ENCODE data around the gene PPARGC1A. TPM values are rescaled to one million over a fixed set of nuclear protein-coding genes. Genes with fewer than 3 reads are reported as not detected.

The PPARGC1A gene
- total and polyA plus RNA-seq, 2 experiments from 2014 or later, result 17.7 to 42.3 TPM

DNA sequence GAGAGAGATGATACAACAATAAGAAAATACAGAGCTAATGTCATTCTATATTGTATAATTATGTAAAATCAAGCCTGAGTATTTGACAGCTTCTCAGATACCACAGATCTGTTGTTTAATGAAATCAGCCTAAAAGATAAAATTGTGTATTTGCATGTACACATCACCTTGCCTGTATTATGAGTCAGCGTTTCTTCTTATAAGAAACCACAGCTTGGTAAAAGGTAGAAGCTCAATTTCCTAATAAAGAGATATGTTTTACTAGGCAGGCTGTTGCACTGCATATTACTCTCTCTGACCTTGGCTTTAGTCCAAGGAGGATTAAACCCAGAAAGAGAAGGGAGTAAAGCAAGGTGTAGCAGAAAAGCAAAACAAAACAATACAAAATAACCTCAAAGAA, 121.3 kb downstream of the PPARGC1A start:
- TF ChIP-seq, protein P1, sequence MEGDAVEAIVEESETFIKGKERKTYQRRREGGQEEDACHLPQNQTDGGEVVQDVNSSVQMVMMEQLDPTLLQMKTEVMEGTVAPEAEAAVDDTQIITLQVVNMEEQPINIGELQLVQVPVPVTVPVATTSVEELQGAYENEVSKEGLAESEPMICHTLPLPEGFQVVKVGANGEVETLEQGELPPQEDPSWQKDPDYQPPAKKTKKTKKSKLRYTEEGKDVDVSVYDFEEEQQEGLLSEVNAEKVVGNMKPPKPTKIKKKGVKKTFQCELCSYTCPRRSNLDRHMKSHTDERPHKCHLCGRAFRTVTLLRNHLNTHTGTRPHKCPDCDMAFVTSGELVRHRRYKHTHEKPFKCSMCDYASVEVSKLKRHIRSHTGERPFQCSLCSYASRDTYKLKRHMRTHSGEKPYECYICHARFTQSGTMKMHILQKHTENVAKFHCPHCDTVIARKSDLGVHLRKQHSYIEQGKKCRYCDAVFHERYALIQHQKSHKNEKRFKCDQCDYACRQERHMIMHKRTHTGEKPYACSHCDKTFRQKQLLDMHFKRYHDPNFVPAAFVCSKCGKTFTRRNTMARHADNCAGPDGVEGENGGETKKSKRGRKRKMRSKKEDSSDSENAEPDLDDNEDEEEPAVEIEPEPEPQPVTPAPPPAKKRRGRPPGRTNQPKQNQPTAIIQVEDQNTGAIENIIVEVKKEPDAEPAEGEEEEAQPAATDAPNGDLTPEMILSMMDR (IDR thresholded peaks at IDR 0.05; ENCODE audit: low read depth, low read length), result no peak
- Histone ChIP-seq H3K9me3 (ENCODE audit: low read depth) (no peaks in the 10 kb centered on the region), H3K4me3 (no peak overlapping the region), H3K27ac (no peak overlapping the region), H3K27me3 (no peaks in the 10 kb centered on the region), H3K4me1 (ENCODE audit: low read depth) (no peaks in the 10 kb centered on the region), H3K36me3 (no peaks in the 10 kb centered on the region)
- DNase-seq (ENCODE audit: low read depth in 1 of 2, low spot score in 1 of 2), result no peak

DNA sequence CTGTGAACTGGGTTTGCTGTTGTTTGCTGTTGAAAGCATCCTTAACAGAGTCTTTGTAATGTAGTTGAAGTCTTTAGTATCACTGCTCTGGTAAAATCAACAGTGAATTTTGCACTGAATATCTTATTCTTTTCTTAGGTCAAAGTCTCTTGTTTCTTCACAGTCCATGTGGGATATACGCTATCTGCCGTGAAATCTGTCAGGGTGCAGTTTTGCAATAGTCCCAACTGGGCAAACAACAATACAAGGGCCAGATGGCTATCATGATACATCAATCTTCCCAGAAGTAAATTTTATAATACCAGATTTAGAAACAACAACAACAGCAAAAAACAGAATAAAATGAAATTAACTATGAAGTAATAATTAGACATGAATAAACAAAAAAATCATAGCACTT, 123.5 kb downstream of the PPARGC1A start:
- TF ChIP-seq, protein P1 (IDR thresholded peaks at IDR 0.05; ENCODE audit: low read depth, low read length), result no peak
- H3K4me3 ChIP-seq, result no peak overlapping the region
- no peaks in the 10 kb centered on the region for H3K9me3 ChIP-seq (ENCODE audit: low read depth)
- no peaks in the 10 kb centered on the region for H3K36me3 ChIP-seq
- H3K4me1 ChIP-seq (ENCODE audit: low read depth), result no peaks in the 10 kb centered on the region
- no peak overlapping the region for H3K27ac ChIP-seq
- no peak for DNase-seq (ENCODE audit: low read depth in 1 of 2, low spot score in 1 of 2)
- no peaks in the 10 kb centered on the region for H3K27me3 ChIP-seq

DNA sequence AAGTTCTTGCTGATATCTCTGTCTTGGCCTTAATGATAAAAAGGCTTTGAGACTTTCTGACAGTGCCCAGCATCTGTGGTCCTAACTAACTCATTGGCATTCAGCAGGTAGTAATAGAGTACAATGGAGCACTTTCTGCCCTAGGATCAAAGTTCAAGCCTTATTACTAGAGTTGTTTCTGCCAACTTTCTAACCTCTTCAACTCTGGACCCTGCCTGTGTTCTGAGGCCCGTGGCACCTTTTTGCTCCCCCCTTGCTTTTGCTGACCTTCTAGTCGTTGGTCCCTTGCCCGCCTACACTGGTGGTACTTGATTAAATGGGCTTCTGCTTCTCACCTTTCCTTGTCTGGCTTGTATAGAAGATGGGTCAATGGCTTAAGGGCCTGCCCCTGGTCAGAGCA, 126.3 kb downstream of the PPARGC1A start:
- H3K27me3 ChIP-seq, result no peaks in the 10 kb centered on the region
- no peak for DNase-seq (ENCODE audit: low read depth in 1 of 2, low spot score in 1 of 2)
- H3K4me1 ChIP-seq (ENCODE audit: low read depth), result no peaks in the 10 kb centered on the region
- H3K27ac ChIP-seq, result no peak overlapping the region
- H3K9me3 ChIP-seq (ENCODE audit: low read depth), result no peaks in the 10 kb centered on the region
- no peak overlapping the region for H3K4me3 ChIP-seq
- TF ChIP-seq, protein P1 (IDR thresholded peaks at IDR 0.05; ENCODE audit: low read depth, low read length), result no peak
- no peaks in the 10 kb centered on the region for H3K36me3 ChIP-seq

DNA sequence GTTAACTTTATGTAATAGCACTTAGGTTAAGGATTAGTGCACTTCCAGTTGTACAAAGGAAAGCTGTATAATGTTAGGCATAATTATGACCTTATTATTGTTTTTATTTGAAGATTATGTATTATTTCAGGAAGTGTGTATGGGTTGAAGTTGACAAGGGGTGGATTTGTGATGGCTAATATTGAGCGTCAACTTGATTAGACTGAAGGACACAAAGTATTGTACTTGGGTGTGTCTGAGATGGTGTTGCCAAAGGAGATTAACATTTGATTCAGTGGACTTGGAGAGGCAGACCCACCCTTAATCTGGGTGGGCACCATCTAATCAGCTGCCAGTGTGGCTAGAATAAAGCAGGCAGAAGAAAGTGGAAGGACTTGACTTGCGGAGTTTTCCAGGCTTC, 127.3 kb downstream of the PPARGC1A start:
- H3K4me3 ChIP-seq, result no peak overlapping the region
- TF ChIP-seq, protein P1 (IDR thresholded peaks at IDR 0.05; ENCODE audit: low read depth, low read length), result no peak
- no peaks in the 10 kb centered on the region for H3K9me3 ChIP-seq (ENCODE audit: low read depth)
- no peak overlapping the region for H3K27ac ChIP-seq
- H3K4me1 ChIP-seq (ENCODE audit: low read depth), result no peaks in the 10 kb centered on the region
- DNase-seq (ENCODE audit: low read depth in 1 of 2, low spot score in 1 of 2), result no peak
- no peaks in the 10 kb centered on the region for H3K36me3 ChIP-seq
- H3K27me3 ChIP-seq, result no peaks in the 10 kb centered on the region

DNA sequence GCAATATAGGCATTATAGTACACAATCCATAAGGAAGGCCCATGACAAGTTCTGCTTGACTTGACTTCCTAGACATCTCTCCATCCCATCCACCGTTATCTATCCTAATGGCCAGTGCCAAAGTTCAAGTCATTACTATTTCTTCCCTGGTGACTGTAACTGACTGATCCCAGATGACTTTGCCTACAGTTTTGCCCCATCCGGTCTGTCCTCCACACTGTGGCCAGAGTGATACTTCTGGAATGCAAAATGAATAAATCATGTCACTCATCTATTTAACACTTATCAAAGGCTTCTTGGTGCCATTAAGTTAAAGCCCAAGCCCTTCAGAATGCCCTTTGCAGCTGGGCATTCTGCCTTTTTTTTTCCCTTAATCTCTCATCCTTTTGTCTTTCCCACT, 130.8 kb downstream of the PPARGC1A start:
- H3K9me3 ChIP-seq (ENCODE audit: low read depth), result no peaks in the 10 kb centered on the region
- H3K27me3 ChIP-seq, result no peaks in the 10 kb centered on the region
- H3K4me1 ChIP-seq (ENCODE audit: low read depth), result no peaks in the 10 kb centered on the region
- DNase-seq (ENCODE audit: low read depth in 1 of 2, low spot score in 1 of 2), result no peak
- H3K27ac ChIP-seq, result no peak overlapping the region
- TF ChIP-seq, protein P1 (IDR thresholded peaks at IDR 0.05; ENCODE audit: low read depth, low read length), result no peak
- H3K36me3 ChIP-seq, result no peaks in the 10 kb centered on the region
- no peak overlapping the region for H3K4me3 ChIP-seq

DNA sequence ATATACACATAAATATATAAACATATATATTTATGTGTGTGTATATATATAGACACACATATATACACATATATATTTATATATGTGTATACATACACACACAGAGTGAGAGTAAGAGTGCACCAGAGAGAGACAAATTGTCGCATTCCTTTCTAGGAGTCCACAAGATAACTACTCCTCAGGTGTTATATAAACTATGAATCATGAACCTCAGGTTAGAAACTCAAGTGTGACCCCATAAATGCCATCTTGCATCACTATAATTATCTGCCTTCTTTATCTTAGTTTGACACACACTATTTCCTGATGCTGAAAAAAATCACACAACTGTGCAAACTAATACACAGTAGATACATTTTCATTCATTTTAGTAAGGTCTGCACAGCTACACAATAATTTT, 135.2 kb downstream of the PPARGC1A start:
- Histone ChIP-seq H3K36me3 (no peaks in the 10 kb centered on the region), H3K4me1 (ENCODE audit: low read depth) (no peaks in the 10 kb centered on the region), H3K4me3 (no peak overlapping the region), H3K9me3 (ENCODE audit: low read depth) (no peaks in the 10 kb centered on the region), H3K27me3 (no peaks in the 10 kb centered on the region), H3K27ac (no peak overlapping the region)
- DNase-seq (ENCODE audit: low read depth in 1 of 2, low spot score in 1 of 2), result no peak
- TF ChIP-seq, protein P1 (IDR thresholded peaks at IDR 0.05; ENCODE audit: low read depth, low read length), result no peak
